GM18907 (cell line): Measurements from ENCODE around the gene PLIN5.
"Not testable (repeated sequence)": the region's sequence is repeated elsewhere in the genome, so short reads cannot be mapped to it uniquely, and the experiment has no call there.

Experiments used
- ATAC-seq: cut with Tn5 transposase; IDR thresholded peaks from one replicate; pipeline ENCODE4 v1.9.1; 2021; ENCODE audit warnings: mild to moderate bottlenecking, moderate library complexity; ENCODE audit not compliant: unreplicated experiment

PLIN5 gene

GRCh38 chr19:4568886-4569285 is 33.9 kb upstream of the PLIN5 start:
- no peak for ATAC-seq

DNA sequence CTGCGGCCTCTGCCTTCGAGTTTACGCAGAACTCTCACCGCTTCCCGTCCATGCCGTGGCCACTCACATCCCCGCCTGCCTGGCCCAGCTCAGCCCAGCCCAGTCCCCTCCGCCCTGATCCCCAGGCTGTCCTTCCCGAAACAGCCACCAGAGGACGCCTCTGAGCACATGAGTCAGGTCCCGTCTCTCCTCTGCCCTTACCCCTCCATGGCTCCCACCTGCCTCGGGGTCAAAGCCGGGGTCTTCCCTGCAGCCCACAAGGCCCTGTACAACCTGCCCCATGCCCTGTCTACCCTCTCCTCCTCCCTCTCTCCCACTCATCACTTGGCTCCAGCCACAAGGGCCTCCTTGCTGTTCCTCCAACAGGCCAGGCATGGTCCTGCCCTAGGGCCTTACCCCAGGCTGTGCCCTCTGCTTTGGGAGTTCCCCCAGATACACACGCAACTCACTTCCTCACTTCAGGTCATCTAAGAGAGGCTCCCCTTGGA is 32.6 kb upstream of the PLIN5 start:
- ATAC-seq = no peak

DNA sequence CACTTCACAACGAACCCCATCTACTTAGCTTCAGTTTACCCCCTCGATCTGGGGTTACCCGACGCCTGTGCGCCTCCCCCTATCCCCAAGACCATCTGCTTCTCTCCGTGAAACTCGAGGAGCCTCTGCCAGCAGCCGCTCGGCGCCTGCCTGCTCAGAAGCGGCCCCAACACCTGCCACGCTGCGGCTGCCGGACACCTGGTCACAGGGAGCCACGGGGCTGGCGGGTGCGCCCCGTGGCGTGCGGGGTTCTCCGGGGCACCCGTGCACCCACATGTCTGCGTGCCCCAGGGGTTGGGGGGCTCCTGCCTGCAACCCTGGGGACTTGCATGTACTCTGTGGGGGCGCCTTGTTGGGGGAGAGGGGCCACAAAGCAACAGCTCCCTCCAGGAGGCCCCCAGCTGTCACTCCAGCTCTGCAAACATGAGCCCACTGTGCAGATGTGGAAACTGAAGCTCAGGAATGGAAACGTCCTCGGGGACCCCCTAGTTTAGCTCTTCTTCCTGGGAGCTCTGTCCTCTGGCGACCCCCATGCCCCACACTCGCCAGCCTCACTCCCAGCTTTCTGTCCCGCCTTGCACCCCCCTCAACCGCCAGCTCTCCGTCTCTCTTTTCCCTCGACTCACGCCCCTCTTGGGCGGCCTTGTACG is 31.5 kb upstream of the PLIN5 start:
- no peak for ATAC-seq

- ATAC-seq = not testable (repeated sequence)
These were observed 28.5 kb upstream of the PLIN5 start for GRCh38 chr19:4563562-4563961.

- ATAC-seq = not testable (repeated sequence)
These were observed 27.1 kb upstream of the PLIN5 start for GRCh38 chr19:4562085-4562484.

DNA sequence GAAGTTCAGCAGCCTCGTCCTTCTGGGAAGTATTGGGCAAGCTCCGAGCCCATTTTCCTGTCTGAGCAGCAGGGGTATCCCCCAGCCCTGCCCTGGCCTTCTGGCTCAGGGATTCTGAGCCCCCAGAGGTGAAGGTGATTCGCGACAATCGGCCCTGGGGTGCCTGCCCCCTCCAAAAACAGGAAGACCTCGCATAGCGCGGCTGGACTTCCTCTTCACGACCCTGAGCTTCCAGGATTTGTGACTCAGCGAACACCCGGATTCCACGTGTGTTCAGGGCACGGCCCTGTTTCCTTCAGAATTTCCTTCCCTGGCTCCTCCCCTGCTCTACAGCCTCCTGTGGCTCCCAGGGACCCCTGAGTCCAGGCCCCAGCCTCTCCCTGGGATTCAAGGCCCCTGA is 24.5 kb upstream of the PLIN5 start, which contains the start of gene SEMA6B:
Gene SEMA6B (minus strand): TSS at position 116 of the 400 bp plus-strand sequence. CDS start 1,227 bp downstream, outside the sequence.
- ATAC-seq = no peak

DNA sequence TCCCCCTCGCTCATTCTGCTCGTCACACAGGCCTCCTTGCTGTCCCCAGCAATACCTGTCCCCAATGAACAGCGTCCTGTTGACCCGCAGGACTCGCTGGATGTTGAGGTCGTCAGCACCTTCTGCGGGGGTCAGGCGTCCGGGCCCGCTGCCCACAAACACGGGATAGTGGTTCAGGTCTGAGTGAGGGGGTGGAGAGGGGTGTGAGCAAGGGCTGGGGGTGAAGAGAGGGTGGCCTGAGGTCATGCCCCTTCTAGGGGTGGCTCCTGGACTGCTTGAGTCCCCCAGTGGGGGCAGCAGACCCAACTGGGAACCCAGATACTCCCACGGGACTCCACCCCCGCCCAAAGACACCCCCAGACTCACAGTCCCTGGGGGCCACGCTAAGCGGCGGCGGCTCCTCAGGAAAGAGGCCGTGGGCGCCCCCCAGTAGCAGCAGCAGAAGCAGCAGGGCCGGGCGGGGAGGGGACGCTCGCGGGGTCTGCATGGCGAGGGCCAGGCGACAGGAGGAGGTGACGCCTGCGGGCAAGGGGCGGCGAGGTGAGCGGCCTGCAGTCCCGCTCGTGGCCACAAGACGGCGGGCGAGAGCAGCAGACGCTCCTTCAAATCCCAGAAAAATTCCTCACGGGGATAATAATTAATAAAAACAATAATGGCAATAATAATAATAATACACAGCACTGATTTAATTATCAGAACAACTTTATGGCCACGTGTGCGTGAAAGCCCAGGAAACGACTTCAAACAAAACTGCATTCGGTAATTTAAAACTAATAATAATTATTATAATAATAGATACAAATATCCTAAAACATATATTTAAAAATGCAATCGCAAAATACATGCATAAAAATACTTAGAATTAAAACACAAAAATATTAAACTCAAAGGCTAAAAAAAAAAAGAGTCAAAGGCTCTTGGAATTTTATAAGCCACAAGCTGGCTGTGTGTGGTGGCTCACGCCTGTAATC is 23.2 kb upstream of the PLIN5 start:
- no peak for ATAC-seq

DNA sequence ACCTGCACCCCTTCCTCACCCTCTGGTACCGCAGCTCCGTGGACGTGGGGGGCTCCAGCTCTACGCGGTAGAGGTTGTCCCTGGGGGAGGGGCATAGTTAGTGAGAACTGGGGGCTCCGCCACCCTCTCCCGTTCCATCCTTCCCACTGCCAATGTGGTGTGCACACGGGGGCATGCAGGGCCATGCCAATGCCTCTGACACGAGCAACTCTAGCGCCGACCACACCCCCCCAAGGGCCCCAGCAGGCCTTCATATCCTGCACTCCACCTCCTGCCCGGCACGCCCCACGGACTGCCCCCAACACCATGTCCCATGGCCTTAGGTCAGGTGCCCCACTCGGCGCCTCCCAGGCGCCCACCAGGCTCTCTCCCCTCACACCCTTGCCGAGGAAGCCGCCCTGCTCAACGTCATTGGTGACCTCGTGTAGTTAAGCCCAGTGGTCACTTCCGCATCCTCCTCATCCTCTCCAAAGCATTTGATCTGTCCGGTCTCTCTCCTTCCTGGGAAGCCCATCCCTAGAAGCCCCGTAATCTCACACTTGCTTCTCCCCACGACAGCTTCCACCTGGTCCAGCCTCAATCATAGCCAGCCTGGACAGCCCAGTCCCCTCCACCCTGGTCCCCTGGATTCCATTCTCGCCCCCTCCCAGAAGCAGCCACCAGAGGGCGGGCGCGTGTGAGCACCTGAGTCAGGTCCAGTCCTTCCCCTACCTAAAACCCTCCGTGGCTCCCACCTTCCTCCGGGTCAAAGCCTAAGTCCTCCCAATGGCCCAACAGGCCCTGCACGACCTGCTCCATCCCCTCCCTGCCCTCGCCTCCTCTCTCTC is 22.3 kb upstream of the PLIN5 start:
- no peak for ATAC-seq

DNA sequence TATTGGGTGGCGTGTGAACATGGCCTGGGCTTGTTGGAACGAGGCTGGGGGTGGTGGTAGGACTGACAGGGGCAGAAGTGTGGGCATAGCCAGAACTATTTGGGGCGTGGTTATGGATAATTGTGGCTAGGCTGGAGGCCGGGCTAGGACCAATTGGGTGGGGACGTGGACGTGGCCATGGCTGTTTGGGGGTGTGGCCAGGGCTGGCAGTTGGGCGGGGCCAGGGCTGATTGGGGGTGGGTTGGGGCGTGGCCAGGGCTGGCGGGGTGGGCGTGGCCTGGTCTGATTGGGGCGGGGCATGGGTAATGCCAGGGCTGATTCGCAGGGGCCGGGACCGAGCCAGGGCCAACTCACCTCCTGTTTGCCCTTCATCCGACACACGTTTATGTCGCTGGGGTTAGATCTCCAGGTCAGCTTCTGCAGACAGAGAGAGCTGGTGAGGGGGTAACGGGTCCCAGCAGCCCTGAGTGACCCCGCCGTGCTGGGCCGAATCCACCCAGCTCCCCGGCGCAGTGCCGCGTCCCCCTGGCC is 21.6 kb upstream of the PLIN5 start:
- no peak for ATAC-seq

GRCh38 chr19:4555657-4556561 is 20.9 kb upstream of the PLIN5 start:
- no peak for ATAC-seq

- ATAC-seq = no peak
These were observed 19.7 kb upstream of the PLIN5 start for GRCh38 chr19:4554717-4555116.

GRCh38 chr19:4553775-4554174 is 18.8 kb upstream of the PLIN5 start:
- ATAC-seq = no peak

DNA sequence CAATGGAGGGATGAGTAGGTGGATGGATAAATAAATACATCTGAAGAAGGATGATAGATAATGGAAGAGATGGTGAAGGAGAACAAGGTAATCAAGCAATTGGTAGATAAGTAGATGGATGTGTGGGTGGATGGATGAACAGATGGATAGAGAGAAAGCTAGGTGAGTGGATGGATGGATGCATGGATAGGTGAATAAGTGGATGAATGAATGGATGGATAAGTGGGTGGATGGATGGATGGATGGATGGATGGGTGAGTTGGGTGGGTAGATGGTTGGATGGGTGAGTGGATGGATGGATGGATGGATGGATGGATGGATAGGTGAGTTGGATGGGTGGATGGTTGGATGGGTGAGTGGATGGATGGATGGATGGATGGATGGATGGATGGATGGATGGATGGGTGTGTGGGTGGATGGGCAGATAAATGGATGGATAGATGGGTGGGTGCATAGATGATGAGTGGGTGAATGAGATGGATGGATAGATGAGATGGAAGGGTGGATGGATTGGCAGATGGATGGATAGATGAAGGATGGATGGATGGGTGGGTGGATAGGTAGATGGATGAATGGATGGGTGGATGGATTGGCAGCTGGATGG is 18.2 kb upstream of the PLIN5 start:
- no peak for ATAC-seq

DNA sequence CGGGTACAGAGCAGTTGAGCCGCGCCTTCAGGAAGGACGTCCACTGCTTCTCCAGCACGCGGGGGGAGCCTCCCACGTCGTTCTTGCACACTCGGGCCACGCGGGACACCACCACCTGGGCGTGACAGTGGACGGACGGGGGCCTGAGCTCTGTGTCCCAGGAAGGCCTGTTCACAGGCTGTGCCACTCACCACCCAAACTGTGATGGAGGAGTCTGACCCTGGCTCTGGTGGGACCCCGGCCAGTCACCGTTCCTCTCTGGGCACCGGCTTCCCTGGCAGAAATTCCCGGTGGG is 17.4 kb upstream of the PLIN5 start:
- ATAC-seq = no peak

GRCh38 chr19:4550479-4551050 is 15.5 kb upstream of the PLIN5 start:
- no peak for ATAC-seq

- no peak for ATAC-seq
These were observed 15.0 kb upstream of the PLIN5 start for GRCh38 chr19:4550018-4550417.

GRCh38 chr19:4548238-4548584 is 13.2 kb upstream of the PLIN5 start:
- ATAC-seq = no peak

DNA sequence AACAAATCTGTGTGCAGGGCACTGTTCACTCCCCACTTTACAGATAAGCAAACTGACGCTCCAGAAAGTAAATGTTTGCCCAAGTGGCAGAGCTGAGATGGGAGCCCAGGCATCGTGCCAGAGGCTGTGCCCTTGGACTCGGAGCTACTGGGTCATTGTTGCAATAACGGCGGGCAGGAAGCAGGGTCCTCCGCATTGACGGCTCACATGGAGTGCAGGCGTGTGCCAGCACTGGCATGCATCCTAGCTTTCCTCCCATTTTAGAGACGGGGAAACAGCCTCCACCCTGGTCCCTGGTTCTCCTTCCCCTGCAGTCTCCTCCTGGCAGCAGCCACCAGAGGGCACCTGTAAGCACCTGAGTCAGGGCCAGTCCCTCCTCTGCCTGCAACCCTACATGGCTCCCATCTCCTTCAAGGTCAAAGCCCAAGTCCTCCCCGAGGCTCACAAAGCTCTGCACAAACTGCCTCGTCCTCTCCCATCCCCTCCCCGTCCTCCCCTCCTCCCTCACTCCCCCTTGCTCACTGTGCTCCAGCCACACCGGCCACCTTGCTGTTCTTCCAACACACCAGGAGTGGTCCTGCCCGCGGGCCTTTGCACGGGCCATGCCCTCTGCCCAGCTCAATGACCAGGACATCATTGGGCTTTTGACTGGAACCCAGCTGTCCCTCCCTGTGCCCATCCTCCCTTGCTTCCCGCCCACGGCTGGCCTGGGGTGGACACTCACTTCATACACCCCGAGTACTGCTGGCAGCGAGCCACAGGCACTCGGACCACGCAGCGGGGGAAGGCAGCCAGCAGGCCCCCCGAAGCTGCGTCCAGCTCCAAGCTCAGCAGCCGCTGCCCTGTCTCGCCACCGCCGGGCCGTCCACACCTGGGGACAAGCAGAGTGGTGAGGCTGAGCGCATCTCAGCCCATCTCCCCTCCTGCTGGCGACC is 12.5 kb upstream of the PLIN5 start:
- ATAC-seq = no peak
